Suppressor macrophage (primary cell): ENCODE results near the gene CALHM1.
"Not testable (repeated sequence)": the region's sequence is repeated elsewhere in the genome, so short reads cannot be mapped to it uniquely, and the experiment has no call there.

Experiments
- DNase-seq, 4 experiments: peaks; one replicate each; pipeline ENCODE4 v3.0.0-alpha.2; 2020 to 2022

The CALHM1 gene

DNA sequence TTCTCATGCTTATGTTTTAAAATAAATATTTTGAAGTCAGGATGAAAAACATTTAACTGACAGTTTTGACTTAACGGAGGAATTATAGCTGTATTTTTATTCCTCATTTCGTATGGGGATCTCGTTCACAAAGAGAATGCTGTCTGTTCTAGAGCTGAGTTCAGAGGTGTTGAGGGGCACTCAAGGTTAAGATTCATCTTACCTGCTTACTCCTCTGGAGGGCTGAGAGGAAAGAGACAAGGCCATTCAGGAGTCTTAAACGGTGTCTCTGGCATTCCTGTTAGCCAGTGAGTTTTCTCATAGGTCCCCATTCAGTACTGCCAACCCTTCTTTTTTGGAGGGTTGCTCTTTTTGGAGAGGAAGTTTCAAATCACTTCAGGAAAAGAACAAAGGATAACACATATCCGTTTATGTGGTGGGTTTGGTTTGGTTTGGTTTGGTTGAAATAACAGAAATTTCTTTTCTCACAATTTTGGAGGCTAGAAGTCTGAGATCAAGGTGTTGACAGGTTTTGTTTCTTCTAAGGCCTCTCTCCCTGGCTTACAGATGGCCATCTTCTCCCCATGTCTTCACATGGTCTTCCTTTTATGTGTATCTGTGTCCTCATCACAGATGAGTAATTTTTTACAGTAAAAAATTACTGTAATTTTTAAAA, 29.6 kb downstream of the CALHM1 start:
- no peak for DNase-seq

DNA sequence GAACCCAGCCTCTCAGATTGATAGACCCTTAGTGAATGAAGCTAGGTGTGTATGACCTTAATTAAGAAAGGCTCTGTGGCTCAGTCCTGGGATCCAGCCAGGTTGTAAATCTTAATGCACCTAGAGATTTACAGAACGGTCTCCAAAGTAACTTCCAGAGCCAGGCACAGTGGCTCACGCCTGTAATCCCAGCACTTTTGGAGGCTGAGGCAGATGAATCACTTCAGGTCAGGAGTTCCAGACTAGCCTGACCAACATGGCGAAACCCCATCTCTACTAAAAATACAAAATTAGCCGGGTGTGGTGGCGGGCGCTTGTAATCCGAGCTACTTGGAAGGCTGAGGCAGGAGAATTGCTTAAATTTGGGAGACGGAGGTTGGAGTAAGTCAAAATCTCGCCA, 30.8 kb downstream of the CALHM1 start:
- DNase-seq: no peak

DNA sequence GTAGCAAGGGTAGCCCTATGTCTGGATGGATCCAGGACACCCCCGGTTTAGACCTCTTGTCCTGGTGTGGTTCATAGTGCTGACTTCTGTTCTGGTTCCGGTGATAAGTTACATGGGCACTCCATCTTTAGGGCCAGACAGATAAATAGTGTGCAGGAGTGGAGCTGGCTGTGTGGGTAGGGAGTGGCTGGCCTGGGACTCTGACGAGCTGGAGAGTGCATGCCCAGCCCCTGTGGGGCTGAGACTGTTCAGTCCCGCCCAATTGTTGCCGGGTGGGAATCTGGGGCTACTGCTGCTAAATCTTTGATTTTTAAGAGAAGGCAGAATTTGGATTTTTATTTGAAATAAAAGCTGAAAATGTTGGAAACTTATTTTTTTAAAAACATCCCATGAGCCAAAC, 35.0 kb downstream of the CALHM1 start:
- DNase-seq: no peak

DNA sequence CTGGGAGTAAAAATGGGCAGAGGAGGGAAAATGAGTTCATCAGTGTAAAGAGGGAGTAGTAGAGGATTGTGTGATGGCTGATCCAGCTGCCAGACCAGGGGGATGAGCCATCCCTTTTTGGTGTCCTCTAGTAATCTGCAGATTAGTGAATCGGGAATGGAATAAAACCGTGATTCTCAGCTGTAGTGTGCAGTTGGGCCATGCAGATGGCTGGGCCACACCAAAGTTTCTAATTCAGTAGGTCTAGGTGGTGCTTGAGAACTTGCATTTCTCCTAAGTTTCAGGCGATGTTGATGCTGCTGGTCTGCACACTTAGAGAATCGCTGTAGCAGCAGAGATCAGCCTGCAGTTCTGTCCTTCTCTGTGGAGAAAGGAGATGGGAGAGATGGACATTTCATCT, 39.6 kb downstream of the CALHM1 start:
- DNase-seq: no peak

DNA sequence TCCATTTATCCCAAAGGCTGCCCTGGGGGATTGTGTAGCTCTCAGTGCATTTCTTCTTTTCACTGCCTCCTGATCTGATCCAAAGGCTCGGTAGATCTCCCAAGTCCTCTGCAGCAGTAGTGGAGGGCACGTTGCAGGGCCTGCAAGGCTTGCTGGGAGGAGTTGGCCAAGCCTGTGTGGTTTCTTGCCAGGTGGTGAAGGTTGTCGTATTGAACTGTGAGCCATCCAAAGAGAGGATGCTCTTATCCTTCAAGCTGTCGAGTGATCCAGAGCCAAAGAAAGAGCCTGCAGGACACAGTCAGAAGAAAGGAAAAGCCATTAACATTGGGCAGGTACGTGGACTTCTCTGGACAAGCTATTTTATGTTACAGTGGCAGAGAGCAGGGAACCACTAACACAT, 41.1 kb downstream of the CALHM1 start:
- no peak for DNase-seq

DNA sequence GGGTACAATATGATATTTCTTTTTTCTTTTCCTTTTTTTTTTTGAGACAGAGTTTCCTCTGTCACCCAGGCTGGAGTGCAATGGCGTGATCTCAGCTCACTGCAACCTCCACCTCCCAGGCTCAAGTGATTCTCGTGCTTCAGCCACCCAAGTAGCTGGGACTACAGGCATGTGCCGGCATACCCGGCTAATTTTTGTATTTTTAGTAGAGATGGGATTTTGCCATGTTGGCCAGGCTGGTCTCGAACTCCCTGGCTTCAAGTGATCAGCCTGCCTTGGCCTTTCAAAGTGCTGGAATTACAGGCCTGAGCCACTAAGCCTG, 41.6 kb downstream of the CALHM1 start:
- DNase-seq: not testable (repeated sequence)

DNA sequence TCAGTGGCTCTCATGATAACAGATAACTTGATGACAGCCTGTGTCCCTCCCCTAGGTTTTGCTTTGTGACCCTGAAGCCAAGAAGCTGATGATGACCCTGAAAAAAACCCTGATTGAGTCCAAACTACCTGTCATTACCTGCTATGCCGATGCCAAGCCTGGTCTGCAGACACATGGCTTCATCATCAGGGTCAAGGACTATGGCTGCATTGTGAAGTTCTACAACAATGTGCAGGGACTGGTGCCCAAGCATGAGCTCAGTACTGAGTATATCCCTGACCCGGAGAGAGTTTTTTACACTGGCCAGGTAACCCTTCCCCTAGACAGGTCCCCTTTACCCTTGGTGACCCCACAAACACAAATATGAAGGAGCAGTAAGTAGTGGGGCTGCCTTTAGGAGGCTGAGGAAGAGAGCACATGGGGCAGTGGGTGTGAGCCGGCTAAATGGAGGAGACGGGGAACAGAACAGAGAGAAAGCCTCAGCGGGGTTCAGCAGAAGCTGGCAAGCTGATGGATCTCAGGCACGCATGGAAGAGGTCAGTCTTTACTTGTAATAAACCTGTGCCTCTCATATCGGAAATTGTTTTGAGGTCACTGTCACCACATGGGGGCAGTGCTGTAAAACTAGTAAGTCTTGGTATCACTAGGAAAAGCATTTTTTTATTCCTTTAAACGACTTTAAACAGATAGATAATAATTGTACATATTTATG, 42.1 kb downstream of the CALHM1 start:
- DNase-seq: peak; percentile 80 to 88 (median 84)

DNA sequence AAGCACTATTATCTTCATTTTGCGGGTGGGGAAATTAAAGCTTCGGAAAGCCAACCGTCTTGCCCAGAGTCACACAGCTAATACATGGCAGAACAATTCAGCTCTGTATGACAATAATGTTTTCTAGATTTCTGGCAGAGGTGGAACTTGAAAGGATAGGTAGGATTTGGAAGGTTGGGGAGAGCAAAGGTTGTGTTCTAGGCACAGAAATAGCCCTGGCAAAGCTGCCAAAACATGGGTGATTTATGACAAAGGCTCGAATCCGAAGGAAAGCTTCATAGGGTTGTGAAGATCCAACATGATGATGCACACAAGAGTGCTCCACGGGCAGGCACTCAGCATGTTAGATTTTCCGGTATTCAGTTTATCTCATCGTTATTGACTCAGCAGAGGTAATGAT, 43.1 kb downstream of the CALHM1 start:
- DNase-seq: no peak

DNA sequence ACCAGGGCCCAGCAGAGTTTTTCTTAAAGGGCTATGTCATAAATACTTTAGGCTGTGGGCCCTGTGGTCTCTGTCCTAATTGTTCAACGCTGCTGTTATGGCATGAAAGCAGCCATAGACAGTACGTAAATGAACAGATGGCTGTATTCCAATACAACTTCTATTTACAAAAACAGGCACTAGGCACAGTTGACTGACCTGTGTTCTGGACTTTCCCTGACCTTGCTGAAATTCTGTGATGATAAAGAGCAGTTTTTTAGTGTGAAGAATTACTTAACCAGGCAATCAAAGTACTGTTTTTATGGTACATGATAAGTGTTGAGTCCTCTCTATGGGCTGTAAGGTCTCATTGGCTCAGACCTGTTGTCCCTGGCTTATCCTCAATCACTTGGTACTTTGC, 45.1 kb downstream of the CALHM1 start:
- DNase-seq: no peak
